Ishikawa (cell line): ENCODE measurements around the gene PLA2G4E.

Source experiments
- CEBPB ChIP-seq: IDR thresholded peaks from 2 replicates; pipeline ENCODE4 v1.6.1; 2012
- CREB1 ChIP-seq: IDR thresholded peaks from 2 replicates; pipeline ENCODE4 v1.6.1; 2012; ENCODE audit warnings: low read depth
- EGR1 ChIP-seq: IDR thresholded peaks from 2 replicates; pipeline ENCODE4 v1.6.1; 2012
- EP300 ChIP-seq: IDR thresholded peaks from 2 replicates; pipeline ENCODE4 v1.6.1; 2012; ENCODE audit warnings: borderline replicate concordance
- FOXM1 ChIP-seq: IDR thresholded peaks from 2 replicates; pipeline ENCODE4 v1.6.1; 2012; ENCODE audit warnings: low read depth, borderline replicate concordance
- MAX ChIP-seq: IDR thresholded peaks from 2 replicates; pipeline ENCODE4 v1.6.1; 2012
- NFIC ChIP-seq: IDR thresholded peaks from 2 replicates; pipeline ENCODE4 v1.6.1; 2012
- RAD21 ChIP-seq: IDR thresholded peaks from 2 replicates; pipeline ENCODE4 v1.6.1; 2012; ENCODE audit warnings: low read depth
- REST ChIP-seq: IDR thresholded peaks from 2 replicates; pipeline ENCODE4 v1.6.1; 2012; ENCODE audit warnings: low read depth, mild to moderate bottlenecking
- TAF1 ChIP-seq: IDR thresholded peaks from 2 replicates; pipeline ENCODE4 v1.6.1; 2012; ENCODE audit warnings: low read depth, mild to moderate bottlenecking
- TCF12 ChIP-seq: IDR thresholded peaks from 2 replicates; pipeline ENCODE4 v1.6.1; 2012; ENCODE audit warnings: low read depth
- TEAD4 ChIP-seq: IDR thresholded peaks from 2 replicates; pipeline ENCODE4 v1.6.1; 2012
- USF1 ChIP-seq: IDR thresholded peaks from 2 replicates; pipeline ENCODE4 v1.6.1; 2012
- YY1 ChIP-seq: IDR thresholded peaks from 2 replicates; pipeline ENCODE4 v1.6.1; 2012; ENCODE audit warnings: low read depth
- ZBTB7A ChIP-seq: IDR thresholded peaks from 2 replicates; pipeline ENCODE4 v1.6.1; 2012; ENCODE audit warnings: low read depth

The PLA2G4E gene

GRCh38 chr15:42036966-42037365 lies 16.1 kb upstream of the PLA2G4E start:
- no peak for TF ChIP-seq TEAD4
- no peak for TF ChIP-seq REST
- no peak for TF ChIP-seq TAF1
- no peak for TF ChIP-seq ZBTB7A
- TF ChIP-seq CEBPB: no peak
- no peak for TF ChIP-seq FOXM1
- no peak for TF ChIP-seq TCF12

GRCh38 chr15:42036112-42036905 lies 15.5 kb upstream of the PLA2G4E start:
- TF ChIP-seq TAF1: no peak
- no peak for TF ChIP-seq MAX
- no peak for TF ChIP-seq EGR1
- no peak for TF ChIP-seq RAD21
- TF ChIP-seq REST: no peak
- no peak for TF ChIP-seq TCF12
- TF ChIP-seq YY1: no peak
- no peak for TF ChIP-seq FOXM1
- no peak for TF ChIP-seq ZBTB7A
- no peak for TF ChIP-seq TEAD4
- TF ChIP-seq CREB1: no peak

GRCh38 chr15:42035435-42035761 lies 14.6 kb upstream of the PLA2G4E start:
- TF ChIP-seq CEBPB (0 out of 2 replicates have a peak, but pooled peaks have one; percentile 18), MAX (no peak)

GRCh38 chr15:42034628-42035434 lies 14.0 kb upstream of the PLA2G4E start:
- TF ChIP-seq REST (no peak), NFIC (no peak), USF1 (no peak), TCF12 (no peak), CEBPB (no peak), MAX (no peak), YY1 (no peak), RAD21 (no peak), ZBTB7A (no peak), FOXM1 (no peak), CREB1 (no peak), TAF1 (no peak)

GRCh38 chr15:42033214-42033873 lies 12.5 kb upstream of the PLA2G4E start:
- TF ChIP-seq TCF12: no peak
- TF ChIP-seq REST: no peak
- TF ChIP-seq RAD21: no peak
- TF ChIP-seq EGR1: no peak
- no peak for TF ChIP-seq FOXM1
- TF ChIP-seq NFIC: no peak
- no peak for TF ChIP-seq TEAD4
- no peak for TF ChIP-seq EP300
